Iris pigment epithelial cell (primary cell): ENCODE results near the gene MAD1L1.
A peak's percentile ranks its signal among the peaks of the same experiment; 100 is the strongest.

Experiments
- DNase-seq: peaks from one replicate; pipeline ENCODE4 v3.0.0-alpha.2; 2011; ENCODE audit warnings: low read depth

MAD1L1 gene

DNA sequence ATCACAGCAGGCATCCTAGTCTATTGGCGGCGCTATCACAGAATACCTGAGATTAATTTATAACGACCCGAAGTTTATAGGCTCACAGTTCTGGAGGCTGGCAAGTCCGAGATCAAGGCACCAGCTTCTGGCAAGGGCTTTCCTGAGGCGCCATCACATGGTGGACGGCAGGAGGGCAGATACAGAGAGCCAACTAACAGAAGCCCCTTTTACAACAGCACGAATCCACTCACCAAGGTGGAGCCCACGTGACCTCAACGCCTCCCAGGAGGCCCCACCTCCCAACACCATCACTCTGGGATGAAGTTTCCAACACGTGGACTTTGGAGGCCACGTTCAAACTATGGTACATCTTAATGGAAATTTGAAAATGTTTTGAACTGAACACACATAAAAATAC lies 307.4 kb downstream of the MAD1L1 start:
- DNase-seq, result no peak

- no peak for DNase-seq
These were observed 308.4 kb downstream of the MAD1L1 start for GRCh38 chr7:1924258-1924817.

- DNase-seq, result no peak
These were observed 309.1 kb downstream of the MAD1L1 start for GRCh38 chr7:1923409-1924257.

DNA sequence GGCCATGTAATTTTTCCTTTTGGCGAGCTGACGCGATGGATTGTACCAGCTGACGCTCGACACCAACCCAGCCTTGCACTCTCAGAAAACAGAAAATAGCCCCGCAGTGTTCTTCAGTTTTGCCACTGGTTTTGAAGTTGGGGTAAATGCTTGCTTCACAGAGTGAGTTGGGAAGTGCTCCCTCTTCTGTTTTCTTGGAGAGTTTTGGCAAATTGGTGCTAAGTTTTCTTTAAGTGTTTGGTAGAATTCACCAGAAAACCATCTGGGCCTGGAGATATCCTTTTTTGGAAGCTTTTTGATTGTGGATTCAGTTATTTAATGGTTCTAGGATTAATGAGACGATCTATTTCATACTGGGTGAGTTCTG lies 309.9 kb downstream of the MAD1L1 start:
- DNase-seq, result no peak

DNA sequence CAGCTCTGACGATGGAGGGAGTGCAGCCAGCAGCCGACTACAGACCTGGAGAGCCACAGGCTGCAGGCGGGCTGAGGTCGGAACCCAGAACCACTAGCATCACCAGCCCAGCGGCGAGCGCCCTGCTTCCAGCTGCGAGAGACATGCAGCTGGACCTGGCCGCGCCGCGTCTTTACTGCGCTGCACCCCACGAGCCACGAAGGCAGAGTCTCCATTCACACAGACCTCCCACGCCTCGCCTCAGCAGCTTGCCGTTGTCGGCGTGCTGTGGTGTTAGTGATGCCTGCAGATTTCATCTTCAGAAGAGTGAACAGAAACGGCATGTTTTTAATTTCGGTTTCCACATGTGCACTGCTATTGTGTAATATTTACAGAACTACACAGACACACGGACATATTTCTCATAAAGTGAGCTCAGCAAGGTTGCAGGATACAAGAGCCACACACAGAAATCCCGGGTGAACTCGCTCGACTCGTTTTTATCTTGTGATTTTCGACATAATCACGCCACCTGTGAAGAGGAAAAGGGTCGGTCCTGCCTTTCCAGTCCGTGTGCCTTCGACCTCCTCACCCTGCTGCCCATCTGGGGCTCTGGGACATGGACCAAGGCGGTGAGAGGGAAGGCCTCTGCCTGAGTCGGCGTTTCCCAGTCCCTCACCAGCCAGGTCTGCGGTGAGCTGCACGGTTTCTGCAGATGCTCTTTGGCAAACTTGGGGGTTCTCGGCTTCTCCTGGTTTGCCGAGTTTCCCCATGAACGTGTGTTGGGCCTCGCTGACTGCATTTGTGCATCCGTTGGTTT lies 310.5 kb downstream of the MAD1L1 start:
- no peak for DNase-seq

GRCh38 chr7:1920881-1921280 lies 311.9 kb downstream of the MAD1L1 start:
- DNase-seq, result no peak

DNA sequence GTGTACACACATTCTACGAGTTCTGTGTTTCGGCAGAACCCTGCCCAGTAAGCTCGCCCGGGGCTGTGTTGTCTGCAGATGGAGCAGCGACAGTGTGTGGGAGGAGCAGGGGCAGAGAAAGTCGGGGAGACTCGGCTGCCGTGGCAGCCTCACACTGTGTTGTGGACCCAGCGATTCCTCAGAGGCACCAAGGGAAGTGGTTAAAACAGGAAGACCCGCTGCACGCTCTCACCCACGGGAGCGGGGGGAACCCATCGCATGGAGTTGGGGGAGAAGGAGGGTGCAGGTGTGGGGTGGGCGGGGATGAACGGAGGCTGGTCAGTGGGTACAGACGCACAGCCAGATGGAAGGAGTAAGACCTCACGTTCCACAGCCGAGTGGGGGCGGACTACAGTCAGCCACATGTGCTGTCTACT lies 312.5 kb downstream of the MAD1L1 start:
- DNase-seq, result no peak

DNA sequence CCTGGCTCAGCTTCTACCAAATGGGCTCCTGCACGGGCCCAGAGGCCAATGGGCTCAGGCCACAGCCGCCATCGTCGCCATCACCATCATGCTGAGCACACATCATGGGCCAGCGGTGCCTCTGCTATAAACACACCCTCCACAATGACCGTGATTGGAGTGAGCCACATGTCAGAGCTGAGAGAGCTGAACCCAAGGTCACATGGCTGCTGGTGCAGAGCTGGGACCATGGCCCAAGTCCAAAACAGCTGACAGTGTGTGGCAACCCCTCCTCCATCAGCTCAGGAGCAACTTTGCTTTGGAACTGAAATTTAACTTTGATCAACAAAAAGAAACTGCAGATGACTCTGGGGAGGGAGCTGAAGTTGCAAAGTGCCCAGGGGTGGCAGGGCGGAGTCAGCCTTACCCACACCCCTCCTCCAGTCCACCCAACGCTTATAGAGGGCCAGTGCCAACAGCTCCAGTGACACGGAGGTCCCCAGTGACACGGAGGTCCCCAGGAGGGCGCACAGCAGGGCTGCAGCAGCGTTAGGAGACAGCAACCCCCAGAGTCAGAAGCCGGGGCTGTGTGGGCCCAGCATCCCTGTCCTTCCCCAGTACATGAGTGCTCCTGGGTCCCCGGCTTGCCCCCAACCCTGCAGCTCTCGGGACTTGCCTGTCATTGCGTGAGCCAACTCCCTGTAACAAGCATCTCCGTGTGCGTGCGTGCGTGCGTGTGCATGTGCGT lies 313.0 kb downstream of the MAD1L1 start:
- DNase-seq, result no peak

DNA sequence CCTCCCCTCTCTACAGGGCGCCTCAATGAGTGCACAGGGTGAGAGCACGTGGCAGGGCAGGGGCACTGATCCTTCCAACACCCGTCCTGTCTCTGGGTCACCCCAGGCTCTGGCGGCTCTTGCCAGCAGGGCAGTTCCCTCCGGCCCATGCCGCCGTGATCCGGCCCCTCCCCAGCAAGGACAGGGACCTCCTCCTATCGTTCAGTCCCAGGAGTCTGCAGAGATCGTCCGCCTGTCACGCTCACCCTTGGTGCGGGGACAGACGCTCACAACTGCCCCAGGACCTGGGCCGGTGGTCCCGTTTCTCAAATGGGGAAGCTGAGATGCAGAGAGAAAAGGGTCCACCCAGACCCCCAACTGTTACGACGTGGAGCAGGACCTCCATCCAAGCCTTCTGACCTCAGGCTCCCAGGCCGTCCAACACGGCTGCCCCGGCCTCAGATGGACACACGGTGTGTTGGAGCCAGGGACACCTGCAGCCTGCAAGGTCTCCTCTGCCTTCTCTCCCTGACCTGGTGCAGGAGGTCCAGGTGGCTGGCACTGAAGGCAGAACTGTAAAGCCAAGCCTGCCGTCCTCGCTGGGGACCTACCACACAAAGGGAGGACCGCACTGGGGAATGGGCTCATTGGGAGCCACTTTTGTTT lies 313.7 kb downstream of the MAD1L1 start:
- DNase-seq, result no peak

- DNase-seq, result no peak
These were observed 314.6 kb downstream of the MAD1L1 start for GRCh38 chr7:1918063-1918645.

DNA sequence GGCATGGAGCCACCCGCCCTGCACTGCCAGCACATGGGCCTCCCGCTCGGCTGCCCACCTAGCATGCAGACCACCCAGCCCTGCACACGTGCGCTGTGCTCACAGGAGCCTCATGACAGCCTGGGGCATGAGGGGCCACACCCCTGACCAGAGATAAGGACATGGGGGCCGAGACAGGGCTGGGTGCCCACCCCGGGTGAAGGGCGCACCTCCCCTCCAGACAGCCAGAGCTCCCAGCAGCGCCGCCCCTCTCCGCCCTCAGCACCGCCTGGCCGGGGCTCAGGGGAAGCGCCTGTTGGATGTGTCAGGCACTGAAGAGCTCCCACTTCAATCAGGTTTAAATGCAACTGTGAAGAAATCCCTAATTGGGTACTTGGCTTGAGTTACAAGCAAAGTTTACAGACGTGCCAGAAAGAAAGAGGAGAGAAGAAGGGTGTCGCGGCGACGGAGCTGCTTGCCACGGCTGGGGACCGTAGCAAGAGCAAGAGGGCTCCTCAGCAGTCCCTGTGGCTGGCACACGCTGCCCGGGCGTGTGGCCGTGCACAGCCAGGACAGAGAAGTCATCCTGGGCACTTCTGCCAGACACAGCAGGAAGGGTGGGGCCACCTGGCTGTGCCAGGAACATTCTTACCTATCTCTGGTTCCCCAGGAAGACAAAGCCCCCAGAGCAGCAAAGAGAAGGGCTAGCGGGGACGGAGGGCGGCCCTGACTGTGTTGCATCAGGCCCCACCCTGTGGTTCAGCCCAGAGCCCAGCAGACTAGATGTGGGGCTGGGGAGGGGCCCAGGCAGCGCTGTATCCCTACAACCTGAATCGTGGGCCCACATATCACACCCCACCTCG lies 315.3 kb downstream of the MAD1L1 start:
- DNase-seq, result no peak

- no peak for DNase-seq
These were observed 316.2 kb downstream of the MAD1L1 start for GRCh38 chr7:1916601-1916970.

DNA sequence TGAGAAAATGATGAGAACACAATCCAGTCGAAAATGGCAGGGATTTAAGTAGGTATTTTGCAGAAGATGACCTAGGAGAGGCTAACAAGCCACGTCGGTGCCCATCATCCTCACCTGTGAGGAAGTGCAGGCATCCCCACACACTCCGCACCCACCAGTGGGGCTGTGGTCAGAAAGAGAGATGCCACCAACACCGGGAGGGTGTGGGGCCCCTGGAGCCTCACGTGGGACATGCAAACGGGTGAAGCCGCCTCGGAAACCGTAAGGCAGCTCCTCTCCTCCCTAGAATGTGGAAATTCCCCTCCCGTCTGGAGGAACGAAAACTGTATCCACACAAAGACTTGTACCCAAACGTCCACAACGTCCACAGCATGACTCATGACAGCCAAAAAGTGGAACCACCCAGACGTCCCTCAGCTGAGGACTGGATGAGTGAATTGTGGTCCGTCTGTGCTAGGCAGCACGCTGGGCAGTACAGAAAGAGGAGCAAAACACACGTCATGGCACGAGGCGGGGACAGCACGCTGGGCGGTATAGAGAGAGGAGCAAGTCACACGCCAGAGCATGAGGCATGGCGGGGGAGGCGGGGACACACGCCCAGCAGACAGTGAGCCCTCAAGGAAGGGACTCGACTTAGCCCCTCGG lies 316.7 kb downstream of the MAD1L1 start:
- no peak for DNase-seq

DNA sequence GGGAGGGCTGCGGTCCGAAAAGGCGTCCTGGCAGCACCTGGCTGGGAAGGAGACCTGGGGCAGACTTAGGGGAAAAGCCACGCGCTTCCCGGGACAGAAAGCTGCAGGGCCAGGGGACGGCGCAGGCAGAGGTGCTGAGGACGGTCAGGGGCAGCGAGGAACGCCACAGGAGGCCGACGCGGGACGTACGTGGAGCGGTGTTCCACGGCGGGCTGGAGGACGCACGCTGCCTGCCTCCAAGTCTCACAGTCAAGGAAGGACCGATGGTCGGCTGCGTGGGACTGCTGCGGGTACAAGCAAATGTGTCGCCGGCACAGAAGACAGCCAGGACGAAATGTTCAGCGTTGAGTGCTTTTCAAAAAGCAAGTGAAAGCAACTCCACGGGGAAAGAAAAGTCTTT lies 317.4 kb downstream of the MAD1L1 start:
- no peak for DNase-seq

- DNase-seq, result no peak
These were observed 318.0 kb downstream of the MAD1L1 start for GRCh38 chr7:1914743-1915142.

DNA sequence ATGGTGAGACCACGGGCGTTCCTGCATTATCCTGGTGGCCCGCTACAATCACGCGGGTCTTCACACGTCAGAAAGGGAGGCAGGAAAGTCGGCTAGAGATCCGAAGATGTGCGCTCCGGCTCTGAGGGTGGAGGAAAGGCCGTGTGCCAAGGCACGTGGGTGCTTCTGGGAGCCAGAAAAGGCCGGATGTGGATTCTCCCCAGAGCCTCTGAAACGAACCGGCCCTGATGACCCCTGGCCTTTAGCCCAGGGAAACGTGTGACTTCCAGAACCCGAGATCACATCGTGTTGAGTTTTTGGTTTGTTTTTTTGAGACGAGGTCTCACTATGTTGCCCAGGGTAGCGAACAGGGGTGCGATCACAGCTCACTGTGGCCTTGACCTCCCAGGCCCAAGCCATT lies 318.4 kb downstream of the MAD1L1 start:
- DNase-seq, result no peak

DNA sequence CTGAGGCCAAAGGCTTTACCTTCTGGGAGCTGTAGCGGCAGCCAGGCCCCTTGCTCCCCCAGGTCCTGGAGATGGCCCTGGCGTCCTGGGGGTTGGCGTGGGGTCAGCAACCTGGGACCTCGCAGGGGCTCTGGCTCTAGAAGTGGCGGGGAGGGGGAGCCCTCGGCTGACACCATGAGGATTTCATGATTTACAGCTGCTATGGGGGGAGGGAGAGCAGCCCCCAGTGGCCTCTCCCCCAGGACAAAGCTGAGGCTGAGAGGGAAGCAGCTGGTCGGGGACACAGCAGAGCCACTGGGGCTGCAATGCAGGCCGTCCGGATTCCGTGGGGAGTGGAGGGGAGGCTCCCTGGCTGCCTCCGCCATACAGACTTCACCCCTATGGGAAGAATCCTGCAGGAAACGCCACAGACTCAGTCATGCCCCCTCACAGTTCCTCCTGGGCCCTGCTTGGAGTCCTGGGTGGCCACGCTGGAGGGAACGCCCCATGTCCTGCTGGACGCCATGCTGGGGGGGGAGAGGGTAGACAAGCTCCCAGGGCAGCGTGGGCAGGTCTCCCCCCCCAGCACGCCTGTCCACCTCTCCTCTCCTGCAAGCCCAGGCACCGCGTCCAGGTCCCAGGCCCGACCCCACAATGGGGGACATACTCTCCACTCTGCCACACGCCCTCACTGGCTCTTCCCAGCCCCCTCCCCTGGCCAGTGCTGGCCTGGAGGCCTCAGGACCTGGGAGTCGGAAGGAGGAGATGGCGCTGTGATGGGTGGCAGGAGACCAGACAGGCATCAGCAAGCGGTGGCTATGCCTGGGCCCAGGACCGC lies 319.1 kb downstream of the MAD1L1 start:
- no peak for DNase-seq

GRCh38 chr7:1912593-1913465 lies 319.9 kb downstream of the MAD1L1 start:
- peak; percentile 80 for DNase-seq
